ENCODE measurements around the gene SPIRE2. TPM values are rescaled to one million over a fixed set of nuclear protein-coding genes. Genes with fewer than 3 reads are reported as not detected.

Gene SPIRE2
- total RNA-seq, 1 experiment from 2014 or later = 21.7 TPM

DNA sequence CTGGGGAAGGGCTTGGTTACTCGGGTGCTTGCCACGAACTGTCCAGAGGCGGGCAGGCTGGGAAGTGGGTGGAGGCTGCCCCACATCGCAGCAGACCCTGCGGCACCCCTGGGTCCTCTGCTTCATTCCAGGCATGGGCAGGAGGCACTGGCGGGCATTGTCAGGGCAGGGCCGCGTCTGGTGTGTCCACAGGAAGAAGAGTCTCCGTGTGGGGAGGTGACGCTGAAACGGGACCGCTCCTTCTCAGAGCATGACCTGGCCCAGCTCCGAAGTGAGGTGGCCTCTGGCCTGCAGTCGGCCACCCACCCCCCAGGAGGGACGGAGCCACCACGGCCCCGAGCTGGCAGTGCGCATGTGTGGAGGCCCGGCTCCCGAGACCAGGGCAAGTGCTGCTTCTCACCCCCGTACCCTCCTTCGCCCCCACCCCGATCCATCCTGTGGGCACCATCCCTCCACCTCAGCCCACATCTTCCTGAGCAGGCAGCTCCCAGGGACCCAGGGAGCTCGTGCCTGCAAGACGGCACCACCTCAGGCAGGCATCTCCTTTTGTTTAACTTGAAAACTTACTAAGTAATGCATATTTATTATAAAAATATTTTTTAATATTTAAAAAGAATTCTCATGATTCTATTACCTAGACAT, 30.8 kb downstream of the SPIRE2 start:
- ATAC-seq = no peak
- no peak for TF ChIP-seq SIN3A (IDR thresholded peaks at IDR 0.05; ENCODE audit: borderline replicate concordance, insufficient read depth, low read depth, low read length)
- TF ChIP-seq, protein P1, sequence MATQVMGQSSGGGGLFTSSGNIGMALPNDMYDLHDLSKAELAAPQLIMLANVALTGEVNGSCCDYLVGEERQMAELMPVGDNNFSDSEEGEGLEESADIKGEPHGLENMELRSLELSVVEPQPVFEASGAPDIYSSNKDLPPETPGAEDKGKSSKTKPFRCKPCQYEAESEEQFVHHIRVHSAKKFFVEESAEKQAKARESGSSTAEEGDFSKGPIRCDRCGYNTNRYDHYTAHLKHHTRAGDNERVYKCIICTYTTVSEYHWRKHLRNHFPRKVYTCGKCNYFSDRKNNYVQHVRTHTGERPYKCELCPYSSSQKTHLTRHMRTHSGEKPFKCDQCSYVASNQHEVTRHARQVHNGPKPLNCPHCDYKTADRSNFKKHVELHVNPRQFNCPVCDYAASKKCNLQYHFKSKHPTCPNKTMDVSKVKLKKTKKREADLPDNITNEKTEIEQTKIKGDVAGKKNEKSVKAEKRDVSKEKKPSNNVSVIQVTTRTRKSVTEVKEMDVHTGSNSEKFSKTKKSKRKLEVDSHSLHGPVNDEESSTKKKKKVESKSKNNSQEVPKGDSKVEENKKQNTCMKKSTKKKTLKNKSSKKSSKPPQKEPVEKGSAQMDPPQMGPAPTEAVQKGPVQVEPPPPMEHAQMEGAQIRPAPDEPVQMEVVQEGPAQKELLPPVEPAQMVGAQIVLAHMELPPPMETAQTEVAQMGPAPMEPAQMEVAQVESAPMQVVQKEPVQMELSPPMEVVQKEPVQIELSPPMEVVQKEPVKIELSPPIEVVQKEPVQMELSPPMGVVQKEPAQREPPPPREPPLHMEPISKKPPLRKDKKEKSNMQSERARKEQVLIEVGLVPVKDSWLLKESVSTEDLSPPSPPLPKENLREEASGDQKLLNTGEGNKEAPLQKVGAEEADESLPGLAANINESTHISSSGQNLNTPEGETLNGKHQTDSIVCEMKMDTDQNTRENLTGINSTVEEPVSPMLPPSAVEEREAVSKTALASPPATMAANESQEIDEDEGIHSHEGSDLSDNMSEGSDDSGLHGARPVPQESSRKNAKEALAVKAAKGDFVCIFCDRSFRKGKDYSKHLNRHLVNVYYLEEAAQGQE (IDR thresholded peaks at IDR 0.05; ENCODE audit: insufficient read depth in 1 of 2, low read depth in 2 of 2, low read length in 1 of 2) = no peak
- CTCF ChIA-PET = interaction anchor here (0.6 kb wide), 1 partner anchor 17 kb away, joined by 3 read pairs; no protein-coding TSS in a partner anchor

DNA sequence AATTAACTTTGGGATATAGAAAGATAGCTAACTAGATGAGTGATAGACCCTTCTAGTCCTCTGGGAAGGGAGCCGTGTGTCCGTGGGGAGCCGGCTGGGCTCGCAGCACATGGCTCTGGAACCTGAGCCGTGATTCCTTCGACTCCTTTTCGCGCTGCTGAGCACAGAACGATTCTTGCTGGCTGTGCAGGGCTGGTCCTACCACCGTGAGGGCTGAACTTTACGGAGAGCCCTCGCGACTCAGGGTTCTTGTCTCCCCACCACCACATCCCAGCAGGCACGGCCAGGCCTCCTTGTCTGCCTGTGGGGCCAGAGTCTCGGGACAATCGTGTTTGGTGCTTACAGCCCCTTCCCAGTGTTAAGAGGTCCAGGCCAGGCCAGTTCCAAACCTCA, 31.3 kb downstream of the SPIRE2 start:
- no peak overlapping the region for H3K27ac ChIP-seq (ENCODE audit: low read length)
- in situ Hi-C loops (cut with HindIII; ENCODE audit: low pct_unique_long_range_greater_than_20kb, low sequenced_read_pairs) (no loop called here), intact Hi-C loops (cut with micrococcal nuclease; ENCODE audit: unreplicated experiment) (loop anchor here (5.0 to 10.0 kb wide), 2 partner anchors 42 to 105 kb away; partner anchors contain the start of gene FANCA)
- no peak for ATAC-seq
- no peaks in the 10 kb centered on the region for H3K4me1 ChIP-seq (ENCODE audit: control insufficient read depth, insufficient read depth, low read length)
- TF ChIP-seq POLR2AphosphoS5 (IDR thresholded peaks at IDR 0.05; ENCODE audit: low read depth, low read length) (no peak), SIN3A (IDR thresholded peaks at IDR 0.05; ENCODE audit: borderline replicate concordance, insufficient read depth, low read depth, low read length) (no peak), TCF7L2 (IDR thresholded peaks at IDR 0.05; ENCODE audit: low read depth, low read length) (no peak)
- TF ChIP-seq, protein P2, sequence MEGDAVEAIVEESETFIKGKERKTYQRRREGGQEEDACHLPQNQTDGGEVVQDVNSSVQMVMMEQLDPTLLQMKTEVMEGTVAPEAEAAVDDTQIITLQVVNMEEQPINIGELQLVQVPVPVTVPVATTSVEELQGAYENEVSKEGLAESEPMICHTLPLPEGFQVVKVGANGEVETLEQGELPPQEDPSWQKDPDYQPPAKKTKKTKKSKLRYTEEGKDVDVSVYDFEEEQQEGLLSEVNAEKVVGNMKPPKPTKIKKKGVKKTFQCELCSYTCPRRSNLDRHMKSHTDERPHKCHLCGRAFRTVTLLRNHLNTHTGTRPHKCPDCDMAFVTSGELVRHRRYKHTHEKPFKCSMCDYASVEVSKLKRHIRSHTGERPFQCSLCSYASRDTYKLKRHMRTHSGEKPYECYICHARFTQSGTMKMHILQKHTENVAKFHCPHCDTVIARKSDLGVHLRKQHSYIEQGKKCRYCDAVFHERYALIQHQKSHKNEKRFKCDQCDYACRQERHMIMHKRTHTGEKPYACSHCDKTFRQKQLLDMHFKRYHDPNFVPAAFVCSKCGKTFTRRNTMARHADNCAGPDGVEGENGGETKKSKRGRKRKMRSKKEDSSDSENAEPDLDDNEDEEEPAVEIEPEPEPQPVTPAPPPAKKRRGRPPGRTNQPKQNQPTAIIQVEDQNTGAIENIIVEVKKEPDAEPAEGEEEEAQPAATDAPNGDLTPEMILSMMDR (IDR thresholded peaks at IDR 0.05) = no peak
- TF ChIP-seq, protein P1 (IDR thresholded peaks at IDR 0.05; ENCODE audit: insufficient read depth in 1 of 2, low read depth in 2 of 2, low read length in 1 of 2) = no peak
- no peaks in the 10 kb centered on the region; the same call in none of the 2 replicates for H3K36me3 ChIP-seq (ENCODE audit: control insufficient read depth, insufficient read depth, low read length)
- CTCF ChIA-PET = no interaction called here
- no peaks in the 10 kb centered on the region for H3K9me3 ChIP-seq (ENCODE audit: control insufficient read depth, insufficient read depth, low read depth, low read length)
- POLR2A ChIA-PET = interaction anchor here (0.5 kb wide), 1 partner anchor 81 kb away, joined by 6 read pairs; no protein-coding TSS in a partner anchor
- no TSS peak for BruUV-seq (replicated peaks)
- no peaks in the 10 kb centered on the region for H3K27me3 ChIP-seq (ENCODE audit: control insufficient read depth, insufficient read depth, low read length)
- no peak overlapping the region for H3K4me3 ChIP-seq (ENCODE audit: low read depth in 2 of 2, low read length in 2 of 2)
- DNase-seq (ENCODE audit: low read depth, low spot score) = no peak

More for the DNA sequence above, 30.8 kb downstream of the SPIRE2 start:
- POLR2A ChIA-PET = no interaction called here
- Histone ChIP-seq H3K27ac (ENCODE audit: low read length) (no peak overlapping the region), H3K27me3 (ENCODE audit: control insufficient read depth, insufficient read depth, low read length) (no peaks in the 10 kb centered on the region), H3K36me3 (ENCODE audit: control insufficient read depth, insufficient read depth, low read length) (no peaks in the 10 kb centered on the region; the same call in none of the 2 replicates), H3K9me3 (ENCODE audit: control insufficient read depth, insufficient read depth, low read depth, low read length) (no peaks in the 10 kb centered on the region), H3K4me3 (ENCODE audit: low read depth in 2 of 2, low read length in 2 of 2) (no peak overlapping the region), H3K4me1 (ENCODE audit: control insufficient read depth, insufficient read depth, low read length) (no peaks in the 10 kb centered on the region)
- intact Hi-C loops (cut with micrococcal nuclease; ENCODE audit: unreplicated experiment) = no loop called here
- in situ Hi-C loops (cut with HindIII; ENCODE audit: low pct_unique_long_range_greater_than_20kb, low sequenced_read_pairs) = no loop called here
- no peak for DNase-seq (ENCODE audit: low read depth, low spot score)
- BruUV-seq (replicated peaks) = no TSS peak

All from Panc1 (cell line).